SU-DHL-6 (cell line): ENCODE measurements around the gene TFIP11.

ENCODE experiments used
- H2AFZ ChIP-seq: fragments of 200-600 bp; sonication (generic); 2 replicates; pipeline ENCODE4 v1.6.1; 2014; ENCODE audit warnings: low read depth, mild to moderate bottlenecking, moderate library complexity, mixed read lengths, antibody characterized with exemption, low read length; ENCODE audit not compliant: severe bottlenecking
- H3F3A ChIP-seq: fragments of 200-600 bp; shearing (Covaris generic); 2 replicates; pipeline ENCODE4 v1.6.0; 2016; ENCODE audit warnings: antibody characterized with exemption, mild to moderate bottlenecking; ENCODE audit not compliant: insufficient read depth
- H3K27ac ChIP-seq: fragments of 200-600 bp; sonication (generic); 2 replicates; pipeline ENCODE4 v1.5.1; 2016; ENCODE audit warnings: low read depth, mild to moderate bottlenecking, low read length, moderate library complexity, mixed read lengths
- H3K27me3 ChIP-seq: fragments of 200-600 bp; sonication (generic), shearing (Covaris generic); 2 replicates; pipeline ENCODE4 v1.6.0; 2014; ENCODE audit warnings: mild to moderate bottlenecking, low read length
- H3K36me3 ChIP-seq: fragments of 200-600 bp; sonication (generic); 2 replicates; pipeline ENCODE4 v1.6.1; 2014; ENCODE audit warnings: mild to moderate bottlenecking, low read length, mixed read lengths
- H3K4me2 ChIP-seq: fragments of 300-600, 200-600 bp; shearing (Covaris generic), sonication (generic); 2 replicates; pipeline ENCODE4 v1.6.0; 2014; ENCODE audit warnings: low read length, low read depth, mild to moderate bottlenecking; ENCODE audit not compliant: poor library complexity, severe bottlenecking
- H3K4me3 ChIP-seq: fragments of 200-600 bp; sonication (generic); 2 replicates; pipeline ENCODE4 v1.5.1; 2014; ENCODE audit warnings: antibody characterized with exemption, low read length, mild to moderate bottlenecking, mixed read lengths; ENCODE audit not compliant: insufficient read depth, poor library complexity, severe bottlenecking
- H3K79me2 ChIP-seq: fragments of 200-600 bp; sonication (generic); 2 replicates; pipeline ENCODE4 v1.6.1; 2014; ENCODE audit warnings: mild to moderate bottlenecking, low read length, moderate library complexity; ENCODE audit not compliant: insufficient read depth
- H3K9ac ChIP-seq: fragments of 200-600 bp; sonication (generic); 2 replicates; pipeline ENCODE4 v1.7.0; 2014; ENCODE audit warnings: mild to moderate bottlenecking, low read length
- H3K9me2 ChIP-seq: fragments of 200-600 bp; sonication (generic); replicated peaks from 2 replicates; pipeline ENCODE4 v1.6.1; 2014; ENCODE audit warnings: low read length; ENCODE audit not compliant: insufficient read depth
- H3K9me3 ChIP-seq: fragments of 200-600 bp; sonication (generic); 2 replicates; pipeline ENCODE4 v1.6.1; 2014; ENCODE audit warnings: low read length, mixed read lengths; ENCODE audit not compliant: insufficient read depth
- H4K20me1 ChIP-seq: fragments of 200-600 bp; sonication (generic); 2 replicates; pipeline ENCODE4 v1.6.1; 2014; ENCODE audit warnings: low read depth, mild to moderate bottlenecking, antibody characterized with exemption, low read length, moderate library complexity, mixed read lengths
- CTCF ChIP-seq: fragments of 200-600 bp; sonication (generic); IDR thresholded peaks from one replicate; pipeline ENCODE4 v1.5.1; 2017; ENCODE audit warnings: antibody characterized with exemption, mild to moderate bottlenecking, low read length, moderate library complexity; ENCODE audit not compliant: insufficient read depth, poor library complexity, severe bottlenecking
- EZH2phosphoT487 ChIP-seq: fragments of 200-600 bp; sonication (generic), shearing (Covaris generic); conservative IDR thresholded peaks from 2 replicates; pipeline ENCODE4 v1.6.1; 2018; ENCODE audit warnings: mild to moderate bottlenecking, antibody characterized with exemption, low read length, moderate library complexity, mixed read lengths

Gene TFIP11

GRCh38 chr22:26551568-26551967, 39.3 kb upstream of the TFIP11 start:
- Histone ChIP-seq H4K20me1 (no peaks in the 10 kb centered on the region), H3K9ac (no peak overlapping the region), H3K9me3 (no peaks in the 10 kb centered on the region), H3K4me2 (no peak overlapping the region), H2AFZ (no peak overlapping the region), H3F3A (no peaks in the 10 kb centered on the region), H3K27me3 (no peaks in the 10 kb centered on the region), H3K36me3 (no peaks in the 10 kb centered on the region), H3K4me3 (no peak overlapping the region), H3K9me2 (no peaks in the 10 kb centered on the region), H3K79me2 (0 out of 2 replicates have a peak, but pooled peaks cover 5% of the 10 kb centered on the region), H3K27ac (no peak overlapping the region)
- TF ChIP-seq CTCF (no peak), EZH2phosphoT487 (no peak)

GRCh38 chr22:26550498-26551033, 38.3 kb upstream of the TFIP11 start:
- Histone ChIP-seq H4K20me1 (no peaks in the 10 kb centered on the region), H3K36me3 (no peaks in the 10 kb centered on the region), H3K4me3 (no peak overlapping the region), H3K4me2 (no peak overlapping the region), H3K27me3 (no peaks in the 10 kb centered on the region), H3K79me2 (0 out of 2 replicates have a peak, but pooled peaks cover 5% of the 10 kb centered on the region), H2AFZ (no peak overlapping the region), H3K9me2 (no peaks in the 10 kb centered on the region), H3K9me3 (no peaks in the 10 kb centered on the region), H3K9ac (no peak overlapping the region), H3K27ac (no peak overlapping the region), H3F3A (no peaks in the 10 kb centered on the region)
- TF ChIP-seq EZH2phosphoT487 (no peak), CTCF (no peak)

GRCh38 chr22:26549902-26550497, 37.7 kb upstream of the TFIP11 start:
- Histone ChIP-seq H3K4me3 (no peak overlapping the region), H3K79me2 (0 out of 2 replicates have a peak, but pooled peaks cover 5% of the 10 kb centered on the region), H3K9ac (no peak overlapping the region), H3K27me3 (no peaks in the 10 kb centered on the region), H3K9me2 (no peaks in the 10 kb centered on the region), H3K4me2 (no peak overlapping the region), H3F3A (no peaks in the 10 kb centered on the region), H3K9me3 (no peaks in the 10 kb centered on the region), H3K36me3 (no peaks in the 10 kb centered on the region), H2AFZ (no peak overlapping the region), H4K20me1 (no peaks in the 10 kb centered on the region), H3K27ac (no peak overlapping the region)
- TF ChIP-seq CTCF (no peak), EZH2phosphoT487 (no peak)
